ENCODE results near the gene POM121. TPM values are rescaled to one million over a fixed set of nuclear protein-coding genes. Genes with fewer than 3 reads are reported as not detected.
"Not testable (repeated sequence)": the region's sequence is repeated elsewhere in the genome, so short reads cannot be mapped to it uniquely, and the experiment has no call there.

The POM121 gene
- total RNA-seq, 1 experiment from 2014 or later, result 49.0 TPM

GRCh38 chr7:72965186-72965975 lies 40.5 kb downstream of the POM121 start:
- H3K79me2 ChIP-seq (ENCODE audit: low read depth); POLR2A ChIA-PET (ENCODE audit: unreplicated experiment); intact Hi-C loops (cut with micrococcal nuclease; ENCODE audit: unreplicated experiment); H3K4me2 ChIP-seq; H4K20me1 ChIP-seq (ENCODE audit: insufficient read depth); BruUV-seq (replicated peaks); H3K9me3 ChIP-seq (ENCODE audit: insufficient read depth, low read depth); H3K27ac ChIP-seq; CTCF ChIA-PET; H2AFZ ChIP-seq; H3K27me3 ChIP-seq (ENCODE audit: insufficient read depth, low read depth); H3K36me3 ChIP-seq (ENCODE audit: low read depth); DNase-seq; H3K9me2 ChIP-seq (ENCODE audit: insufficient read depth); H3K4me3 ChIP-seq; H3F3A ChIP-seq (ENCODE audit: insufficient read depth, low read depth); H3K4me1 ChIP-seq (replicated peaks; ENCODE audit: insufficient read depth): not testable (repeated sequence)

- CTCF ChIA-PET; H3K4me3 ChIP-seq; H3K79me2 ChIP-seq (ENCODE audit: low read depth); H3K27me3 ChIP-seq (ENCODE audit: insufficient read depth, low read depth); H3K36me3 ChIP-seq (ENCODE audit: low read depth); DNase-seq; BruUV-seq (replicated peaks); H3K9me3 ChIP-seq (ENCODE audit: insufficient read depth, low read depth); H2AFZ ChIP-seq; H3K9me2 ChIP-seq (ENCODE audit: insufficient read depth); POLR2A ChIA-PET (ENCODE audit: unreplicated experiment); intact Hi-C loops (cut with micrococcal nuclease; ENCODE audit: unreplicated experiment); H4K20me1 ChIP-seq (ENCODE audit: insufficient read depth); H3K27ac ChIP-seq; H3K4me2 ChIP-seq; H3K4me1 ChIP-seq (replicated peaks; ENCODE audit: insufficient read depth); H3F3A ChIP-seq (ENCODE audit: insufficient read depth, low read depth): not testable (repeated sequence)
These were observed 42.0 kb downstream of the POM121 start for GRCh38 chr7:72966892-72967291.

- intact Hi-C loops (cut with micrococcal nuclease; ENCODE audit: unreplicated experiment); H3K4me1 ChIP-seq (replicated peaks; ENCODE audit: insufficient read depth); H3K9me3 ChIP-seq (ENCODE audit: insufficient read depth, low read depth); H3K27me3 ChIP-seq (ENCODE audit: insufficient read depth, low read depth); H3K4me2 ChIP-seq; CTCF ChIA-PET; H3K4me3 ChIP-seq; H3K36me3 ChIP-seq (ENCODE audit: low read depth); POLR2A ChIA-PET (ENCODE audit: unreplicated experiment); DNase-seq; H3F3A ChIP-seq (ENCODE audit: insufficient read depth, low read depth); BruUV-seq (replicated peaks); H3K9me2 ChIP-seq (ENCODE audit: insufficient read depth); H4K20me1 ChIP-seq (ENCODE audit: insufficient read depth); H3K79me2 ChIP-seq (ENCODE audit: low read depth); H3K27ac ChIP-seq; H2AFZ ChIP-seq: not testable (repeated sequence)
These were observed 44.2 kb downstream of the POM121 start, which contains the start of gene TRIM74 for GRCh38 chr7:72968980-72969516. Gene TRIM74 (minus strand): TSS chr7:72969466. CDS start chr7:72966157, 3,309 bp downstream.

- H3F3A ChIP-seq (ENCODE audit: insufficient read depth, low read depth); H4K20me1 ChIP-seq (ENCODE audit: insufficient read depth); intact Hi-C loops (cut with micrococcal nuclease; ENCODE audit: unreplicated experiment); H3K27ac ChIP-seq; CTCF ChIA-PET; H3K9me3 ChIP-seq (ENCODE audit: insufficient read depth, low read depth); POLR2A ChIA-PET (ENCODE audit: unreplicated experiment); H3K36me3 ChIP-seq (ENCODE audit: low read depth); H3K79me2 ChIP-seq (ENCODE audit: low read depth); H3K27me3 ChIP-seq (ENCODE audit: insufficient read depth, low read depth); DNase-seq; H3K4me1 ChIP-seq (replicated peaks; ENCODE audit: insufficient read depth); H2AFZ ChIP-seq; H3K9me2 ChIP-seq (ENCODE audit: insufficient read depth); H3K4me2 ChIP-seq; H3K4me3 ChIP-seq; BruUV-seq (replicated peaks): not testable (repeated sequence)
These were observed 44.8 kb downstream of the POM121 start for GRCh38 chr7:72969688-72970087.

GRCh38 chr7:72971505-72971904 lies 46.6 kb downstream of the POM121 start:
- H3K36me3 ChIP-seq (ENCODE audit: low read depth); H3K9me3 ChIP-seq (ENCODE audit: insufficient read depth, low read depth); H3K4me1 ChIP-seq (replicated peaks; ENCODE audit: insufficient read depth); H3K79me2 ChIP-seq (ENCODE audit: low read depth); H3K4me2 ChIP-seq; CTCF ChIA-PET; H3F3A ChIP-seq (ENCODE audit: insufficient read depth, low read depth); POLR2A ChIA-PET (ENCODE audit: unreplicated experiment); BruUV-seq (replicated peaks); H4K20me1 ChIP-seq (ENCODE audit: insufficient read depth); H3K9me2 ChIP-seq (ENCODE audit: insufficient read depth); H2AFZ ChIP-seq; H3K27ac ChIP-seq; intact Hi-C loops (cut with micrococcal nuclease; ENCODE audit: unreplicated experiment); H3K4me3 ChIP-seq; DNase-seq; H3K27me3 ChIP-seq (ENCODE audit: insufficient read depth, low read depth): not testable (repeated sequence)

GRCh38 chr7:72974781-72975180 lies 49.9 kb downstream of the POM121 start:
- DNase-seq, result not testable (repeated sequence)

GRCh38 chr7:72975656-72976286 lies 50.9 kb downstream of the POM121 start:
- H3K27me3 ChIP-seq (ENCODE audit: insufficient read depth, low read depth); CTCF ChIA-PET; H3K4me1 ChIP-seq (replicated peaks; ENCODE audit: insufficient read depth); DNase-seq; H4K20me1 ChIP-seq (ENCODE audit: insufficient read depth); H3K36me3 ChIP-seq (ENCODE audit: low read depth); POLR2A ChIA-PET (ENCODE audit: unreplicated experiment); BruUV-seq (replicated peaks); H3K79me2 ChIP-seq (ENCODE audit: low read depth); H3K9me3 ChIP-seq (ENCODE audit: insufficient read depth, low read depth); H3K9me2 ChIP-seq (ENCODE audit: insufficient read depth); H3F3A ChIP-seq (ENCODE audit: insufficient read depth, low read depth); H3K4me2 ChIP-seq; H3K27ac ChIP-seq; intact Hi-C loops (cut with micrococcal nuclease; ENCODE audit: unreplicated experiment); H3K4me3 ChIP-seq; H2AFZ ChIP-seq: not testable (repeated sequence)

More at GRCh38 chr7:72974781-72975180, 49.9 kb downstream of the POM121 start:
- H3K36me3 ChIP-seq (ENCODE audit: low read depth); H3K4me2 ChIP-seq; H3K9me2 ChIP-seq (ENCODE audit: insufficient read depth); CTCF ChIA-PET; H3K27me3 ChIP-seq (ENCODE audit: insufficient read depth, low read depth); H3K9me3 ChIP-seq (ENCODE audit: insufficient read depth, low read depth); H2AFZ ChIP-seq; H4K20me1 ChIP-seq (ENCODE audit: insufficient read depth); H3K79me2 ChIP-seq (ENCODE audit: low read depth); POLR2A ChIA-PET (ENCODE audit: unreplicated experiment); intact Hi-C loops (cut with micrococcal nuclease; ENCODE audit: unreplicated experiment); H3K4me1 ChIP-seq (replicated peaks; ENCODE audit: insufficient read depth); H3F3A ChIP-seq (ENCODE audit: insufficient read depth, low read depth); H3K4me3 ChIP-seq; H3K27ac ChIP-seq: not testable (repeated sequence)
- BruUV-seq (replicated peaks), result TSS peak; percentile 4
